Keratinocyte (primary cell): ENCODE measurements around the gene NR2E3. TPM values are rescaled to one million over a fixed set of nuclear protein-coding genes. Genes with fewer than 3 reads are reported as not detected.

ENCODE experiments used
- DNase-seq: peaks from one replicate; pipeline ENCODE4 v3.0.0-alpha.2; 2011; ENCODE audit warnings: low read depth, missing footprints, low spot score
- FAIRE-seq: peaks from 2 replicates; lab custom pipeline; 2011; peaks lifted over from hg19 to GRCh38; lab: Jason Lieb, UNC
- H2AFZ ChIP-seq: 2 replicates; pipeline ENCODE4 v1.6.0; 2012; ENCODE audit warnings: low read length, control low read depth, inconsistent platforms; ENCODE audit not compliant: control insufficient read depth
- H3K27ac ChIP-seq: 2 replicates; pipeline ENCODE4 v1.5.1; 2011; ENCODE audit warnings: low read length; ENCODE audit not compliant: control insufficient read depth, insufficient read depth
- H3K27me3 ChIP-seq: 3 replicates; pipeline ENCODE4 v1.6.0; 2011; ENCODE audit warnings: low read length; ENCODE audit not compliant: control insufficient read depth, insufficient read depth; ENCODE audit errors: extremely low read depth
- H3K36me3 ChIP-seq, 2 experiments: 2 replicates in 1 of 2; 3 replicates in 1 of 2; pipeline ENCODE4 v1.5.1; 2011; ENCODE audit warnings: low read length in 2 of 2, mild to moderate bottlenecking in 1 of 2; ENCODE audit not compliant: control insufficient read depth in 2 of 2, insufficient read depth in 2 of 2; ENCODE audit errors: extremely low read depth in 1 of 2
- H3K4me1 ChIP-seq: 3 replicates; pipeline ENCODE4 v1.5.1; 2011; ENCODE audit warnings: low read length; ENCODE audit not compliant: control insufficient read depth, insufficient read depth; ENCODE audit errors: extremely low read depth
- H3K4me2 ChIP-seq: 3 replicates; pipeline ENCODE4 v1.6.0; 2011; ENCODE audit warnings: low read depth, low read length; ENCODE audit not compliant: control insufficient read depth, insufficient read depth; ENCODE audit errors: extremely low read depth
- H3K4me3 ChIP-seq, 3 experiments: fragments of 200-600 bp in 1 of 3; sonication (generic) in 1 of 3; 2 replicates in 2 of 3; 3 replicates in 1 of 3; pipeline ENCODE4 v1.5.1; 2011 to 2016; ENCODE audit warnings: low read length in 3 of 3, mild to moderate bottlenecking in 3 of 3, control low read depth in 2 of 3, inconsistent platforms in 1 of 3, low read depth in 1 of 3, mixed read lengths in 1 of 3, mixed run types in 1 of 3, moderate library complexity in 1 of 3; ENCODE audit not compliant: control insufficient read depth in 2 of 3, insufficient read depth in 2 of 3; ENCODE audit errors: extremely low read depth in 1 of 3
- H3K79me2 ChIP-seq: 2 replicates; pipeline ENCODE4 v1.6.0; 2012; ENCODE audit warnings: low read length; ENCODE audit not compliant: control insufficient read depth, insufficient read depth
- H3K9ac ChIP-seq: 3 replicates; pipeline ENCODE4 v1.6.0; 2011; ENCODE audit warnings: low read length; ENCODE audit not compliant: control insufficient read depth, insufficient read depth; ENCODE audit errors: extremely low read depth
- H3K9me1 ChIP-seq: 3 replicates; pipeline ENCODE4 v1.6.0; 2011; ENCODE audit warnings: low read length; ENCODE audit not compliant: control insufficient read depth, insufficient read depth; ENCODE audit errors: extremely low read depth
- H3K9me3 ChIP-seq: 2 replicates; pipeline ENCODE4 v1.5.1; 2012; ENCODE audit warnings: low read depth, low read length; ENCODE audit not compliant: control insufficient read depth
- H4K20me1 ChIP-seq: 3 replicates; pipeline ENCODE4 v1.6.0; 2011; ENCODE audit warnings: low read length; ENCODE audit not compliant: control insufficient read depth, insufficient read depth; ENCODE audit errors: extremely low read depth
- CTCF ChIP-seq, 3 experiments: IDR thresholded peaks in 1 of 3; conservative IDR thresholded peaks in 1 of 3; optimal IDR thresholded peaks in 1 of 3; 2 replicates in 2 of 3; 3 replicates in 1 of 3; pipeline versions ENCODE3 to v1.5.1; 2011; ENCODE audit warnings: low read length in 3 of 3, mild to moderate bottlenecking in 3 of 3, moderate library complexity in 2 of 3, control low read depth in 1 of 3, inconsistent platforms in 1 of 3; ENCODE audit not compliant: insufficient read depth in 2 of 3; ENCODE audit errors: extremely low read depth in 1 of 3
- EZH2 ChIP-seq: IDR thresholded peaks from one replicate; pipeline ENCODE4 v1.6.1; 2012; ENCODE audit warnings: inconsistent platforms, mild to moderate bottlenecking, low read length, moderate library complexity
- dilution Hi-C: fragments of 300-500 bp; cut with MboI; formaldehyde crosslinking; loops from one replicate; pipeline ENCODE4 v1.7.0; 2020; ENCODE audit warnings: low sequenced_read_pairs; ENCODE audit not compliant: extremely low pct_ligation_motif_present
- polyA plus RNA-seq, 5 experiments: library from polyadenylated mRNA; depleted of rRNA in 3 of 5; stranded (reverse) in 3 of 5; stranded (forward) in 1 of 5; unstranded in 1 of 5; fragments of >200 nt; gene quantifications; 1 replicate in 1 of 5; 2 replicates in 3 of 5; 3 replicates in 1 of 5; pipeline versions ENCODE4 v1.2.1 to v1.2.3, GENCODE V29; 2011 to 2012; ENCODE audit warnings: missing spikeins in 2 of 5, low read depth in 1 of 5, low replicate concordance in 1 of 5

Gene NR2E3
- polyA plus RNA-seq, 1 donor (not counting 4 experiments of a cell fraction or from before 2014, with no cell fraction given): 0.46 TPM

DNA sequence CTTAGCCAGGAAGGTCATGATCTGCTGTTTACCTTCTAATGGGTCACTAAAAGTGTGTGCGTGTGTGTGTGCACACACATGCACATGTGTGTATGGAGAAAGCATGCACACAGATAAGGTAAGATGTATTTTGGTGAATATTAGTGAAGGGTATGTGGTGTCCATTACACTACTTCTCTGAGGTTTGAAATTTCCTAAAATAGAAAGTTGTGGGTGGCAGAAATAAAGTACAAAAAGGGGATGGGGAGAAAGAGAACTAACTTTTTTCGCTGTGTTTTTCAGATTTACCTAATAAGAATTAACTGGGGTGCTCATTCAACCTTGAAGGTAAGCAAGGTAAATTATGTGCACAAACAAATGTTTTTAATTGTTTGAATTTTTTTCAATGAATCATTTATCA, 24.4 kb upstream of the NR2E3 start:
- DNase-seq: no peak
- dilution Hi-C loops: no loop called here
- Histone ChIP-seq H2AFZ (no peak overlapping the region), H3K4me3 (no peak overlapping the region), H3K9ac (no peak overlapping the region), H3K4me2 (no peak overlapping the region), H3K27me3 (no peaks in the 10 kb centered on the region), H4K20me1 (no peaks in the 10 kb centered on the region), H3K79me2 (no peaks in the 10 kb centered on the region), H3K9me3 (no peaks in the 10 kb centered on the region), H3K36me3 (no peaks in the 10 kb centered on the region), H3K4me1 (peaks cover 7% of the 10 kb centered on the region), H3K9me1 (no peaks in the 10 kb centered on the region), H3K27ac (no peak overlapping the region)
- no peak for TF ChIP-seq CTCF (optimal IDR thresholded peaks at IDR 0.05 in 1 of 3, IDR thresholded peaks at IDR 0.05 in 1 of 3, conservative IDR thresholded peaks at IDR 0.05 in 1 of 3; ENCODE audit: extremely low read depth in 1 of 3, insufficient read depth in 2 of 3, low read length in 3 of 3)
- TF ChIP-seq EZH2: no peak
- FAIRE-seq: no peak

DNA sequence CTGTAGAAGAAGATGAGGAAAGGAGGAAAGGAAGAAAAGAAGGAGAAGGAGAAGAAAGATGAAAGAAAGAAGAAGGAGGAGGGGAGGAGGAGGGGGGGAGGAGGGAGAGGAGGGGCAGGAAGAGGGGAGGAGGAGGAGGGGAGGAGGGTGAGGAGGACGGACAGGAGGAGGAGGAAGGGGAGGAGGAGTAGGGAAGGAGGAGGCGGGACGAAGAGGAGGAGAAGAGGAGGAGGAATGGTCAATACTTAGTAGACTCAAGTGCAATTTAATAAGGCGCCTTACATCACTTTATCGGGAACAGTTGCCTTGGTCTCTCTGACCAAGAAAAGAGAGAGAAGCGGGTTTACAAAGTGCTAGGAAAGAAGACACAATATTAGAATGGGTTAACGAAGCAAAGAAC, 23.7 kb upstream of the NR2E3 start:
- Histone ChIP-seq H3K27me3 (no peaks in the 10 kb centered on the region), H3K4me1 (peaks cover 13% of the 10 kb centered on the region), H2AFZ (no peak overlapping the region), H3K79me2 (no peaks in the 10 kb centered on the region), H3K27ac (no peak overlapping the region), H3K9me1 (no peaks in the 10 kb centered on the region), H3K9ac (no peak overlapping the region), H4K20me1 (no peaks in the 10 kb centered on the region), H3K4me3 (no peak overlapping the region), H3K36me3 (no peaks in the 10 kb centered on the region), H3K9me3 (no peaks in the 10 kb centered on the region), H3K4me2 (no peak overlapping the region)
- dilution Hi-C loops: no loop called here
- TF ChIP-seq EZH2 (no peak), CTCF (optimal IDR thresholded peaks at IDR 0.05 in 1 of 3, IDR thresholded peaks at IDR 0.05 in 1 of 3, conservative IDR thresholded peaks at IDR 0.05 in 1 of 3; ENCODE audit: extremely low read depth in 1 of 3, insufficient read depth in 2 of 3, low read length in 3 of 3) (no peak)
- FAIRE-seq: no peak
- no peak for DNase-seq
